ENCODE results near the gene OR52D1. TPM values are rescaled to one million over a fixed set of nuclear protein-coding genes. Genes with fewer than 3 reads are reported as not detected.

The OR52D1 gene
- total RNA-seq, 3 donors from 2014 or later: not detected

DNA sequence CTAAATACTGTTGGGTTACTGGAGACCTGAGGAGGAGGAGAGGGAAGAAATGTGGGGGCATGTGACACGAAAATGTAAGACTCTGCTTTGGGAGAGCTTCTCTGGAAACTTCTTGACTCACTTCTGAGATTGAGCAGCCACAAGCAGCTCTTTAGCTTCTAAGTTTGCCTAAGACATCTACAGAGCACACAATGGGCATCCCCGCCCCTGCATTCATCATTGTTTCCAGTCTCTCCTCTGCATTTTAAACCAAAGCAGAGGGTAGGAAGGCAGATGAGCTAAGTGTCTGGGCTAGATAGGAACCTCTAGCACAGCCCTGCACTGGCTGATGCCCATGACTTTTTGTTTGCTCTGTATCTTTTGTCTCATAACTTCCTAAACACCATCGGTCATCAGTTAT lies 2.1 kb upstream of the OR52D1 start:
- Histone ChIP-seq H3K4me3 (no peak overlapping the region), H3K27me3 (no peaks in the 10 kb centered on the region), H3K9me3 (no peaks in the 10 kb centered on the region), H3K27ac (no peak overlapping the region), H3K36me3 (no peaks in the 10 kb centered on the region), H3K4me1 (no peaks in the 10 kb centered on the region)
- TF ChIP-seq POLR2AphosphoS5 (IDR thresholded peaks at IDR 0.05) (no peak), POLR2A (IDR thresholded peaks at IDR 0.05) (no peak)
- TF ChIP-seq, protein P1, sequence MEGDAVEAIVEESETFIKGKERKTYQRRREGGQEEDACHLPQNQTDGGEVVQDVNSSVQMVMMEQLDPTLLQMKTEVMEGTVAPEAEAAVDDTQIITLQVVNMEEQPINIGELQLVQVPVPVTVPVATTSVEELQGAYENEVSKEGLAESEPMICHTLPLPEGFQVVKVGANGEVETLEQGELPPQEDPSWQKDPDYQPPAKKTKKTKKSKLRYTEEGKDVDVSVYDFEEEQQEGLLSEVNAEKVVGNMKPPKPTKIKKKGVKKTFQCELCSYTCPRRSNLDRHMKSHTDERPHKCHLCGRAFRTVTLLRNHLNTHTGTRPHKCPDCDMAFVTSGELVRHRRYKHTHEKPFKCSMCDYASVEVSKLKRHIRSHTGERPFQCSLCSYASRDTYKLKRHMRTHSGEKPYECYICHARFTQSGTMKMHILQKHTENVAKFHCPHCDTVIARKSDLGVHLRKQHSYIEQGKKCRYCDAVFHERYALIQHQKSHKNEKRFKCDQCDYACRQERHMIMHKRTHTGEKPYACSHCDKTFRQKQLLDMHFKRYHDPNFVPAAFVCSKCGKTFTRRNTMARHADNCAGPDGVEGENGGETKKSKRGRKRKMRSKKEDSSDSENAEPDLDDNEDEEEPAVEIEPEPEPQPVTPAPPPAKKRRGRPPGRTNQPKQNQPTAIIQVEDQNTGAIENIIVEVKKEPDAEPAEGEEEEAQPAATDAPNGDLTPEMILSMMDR (IDR thresholded peaks at IDR 0.05): no peak
- no peak for DNase-seq (ENCODE audit: low spot score in 2 of 2)
- intact Hi-C loops (cut with DNase I; ENCODE audit: low total_unique reads): no loop called here

DNA sequence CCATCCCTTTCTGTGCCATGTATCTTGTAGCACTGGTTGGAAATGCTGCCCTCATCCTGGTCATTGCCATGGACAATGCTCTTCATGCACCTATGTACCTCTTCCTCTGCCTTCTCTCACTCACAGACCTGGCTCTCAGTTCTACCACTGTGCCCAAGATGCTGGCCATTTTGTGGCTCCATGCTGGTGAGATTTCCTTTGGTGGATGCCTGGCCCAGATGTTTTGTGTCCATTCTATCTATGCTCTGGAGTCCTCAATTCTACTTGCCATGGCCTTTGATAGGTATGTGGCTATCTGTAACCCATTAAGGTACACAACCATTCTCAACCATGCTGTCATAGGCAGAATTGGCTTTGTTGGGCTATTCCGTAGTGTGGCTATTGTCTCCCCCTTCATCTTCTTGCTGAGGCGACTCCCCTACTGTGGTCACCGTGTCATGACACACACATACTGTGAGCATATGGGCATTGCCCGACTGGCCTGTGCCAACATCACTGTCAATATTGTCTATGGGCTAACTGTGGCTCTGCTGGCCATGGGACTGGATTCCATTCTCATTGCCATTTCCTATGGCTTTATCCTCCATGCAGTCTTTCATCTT lies 414 bp downstream of the OR52D1 start:
- intact Hi-C loops (cut with DNase I; ENCODE audit: low total_unique reads): no loop called here
- no peak for DNase-seq (ENCODE audit: low spot score in 2 of 2)
- H3K4me3 ChIP-seq: no peak overlapping the region

DNA sequence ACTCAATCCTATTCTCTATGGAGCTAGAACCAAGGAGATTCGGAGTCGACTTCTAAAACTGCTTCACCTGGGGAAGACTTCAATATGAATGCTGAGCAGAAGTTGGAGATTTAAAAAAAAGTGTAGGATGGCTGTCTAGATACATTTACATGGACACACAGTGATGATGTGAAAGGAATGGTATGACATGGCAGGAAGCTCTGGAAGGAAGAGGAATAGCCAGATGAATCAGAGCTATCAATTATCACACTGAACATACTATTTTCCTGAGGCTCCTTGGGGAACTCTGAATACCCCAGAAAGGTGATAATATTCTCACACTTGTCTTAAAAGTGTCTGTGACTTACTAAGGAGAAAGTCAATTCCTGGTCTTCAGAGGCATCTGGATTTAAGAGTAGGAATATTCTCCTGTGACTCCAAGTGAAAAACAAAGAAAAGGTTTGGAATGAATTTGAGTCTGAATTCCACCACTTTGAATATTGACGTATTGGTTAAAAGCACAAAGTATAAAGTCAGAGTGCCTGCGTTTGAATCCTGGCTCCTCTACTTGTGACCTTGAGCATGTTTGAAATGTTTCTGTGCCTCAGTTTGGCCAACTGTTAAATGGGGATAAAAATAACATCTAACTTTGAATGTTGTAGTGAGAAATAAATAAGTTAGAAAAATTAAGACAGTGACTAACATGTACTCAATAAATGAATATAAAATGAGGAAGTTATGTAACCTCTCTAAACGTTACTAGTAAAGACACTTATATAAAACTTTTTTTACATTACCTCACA lies 1.3 kb downstream of the OR52D1 start:
- intact Hi-C loops (cut with DNase I; ENCODE audit: low total_unique reads): no loop called here
- no peaks in the 10 kb centered on the region for H3K36me3 ChIP-seq
- H3K9me3 ChIP-seq: no peaks in the 10 kb centered on the region
- H3K4me1 ChIP-seq: no peaks in the 10 kb centered on the region
- no peaks in the 10 kb centered on the region for H3K27me3 ChIP-seq
- H3K4me3 ChIP-seq: no peak overlapping the region
- TF ChIP-seq POLR2AphosphoS5 (IDR thresholded peaks at IDR 0.05) (no peak), POLR2A (IDR thresholded peaks at IDR 0.05) (no peak)
- TF ChIP-seq, protein P1 (IDR thresholded peaks at IDR 0.05): no peak
- DNase-seq (ENCODE audit: low spot score in 2 of 2): no peak
- H3K27ac ChIP-seq: no peak overlapping the region

More for the DNA sequence above, 414 bp downstream of the OR52D1 start:
- Histone ChIP-seq H3K27ac (no peak overlapping the region), H3K4me1 (no peaks in the 10 kb centered on the region), H3K36me3 (no peaks in the 10 kb centered on the region), H3K27me3 (no peaks in the 10 kb centered on the region), H3K9me3 (no peaks in the 10 kb centered on the region)
- TF ChIP-seq POLR2A (IDR thresholded peaks at IDR 0.05) (no peak), POLR2AphosphoS5 (IDR thresholded peaks at IDR 0.05) (no peak)
- TF ChIP-seq, protein P1 (IDR thresholded peaks at IDR 0.05): no peak

DNA sequence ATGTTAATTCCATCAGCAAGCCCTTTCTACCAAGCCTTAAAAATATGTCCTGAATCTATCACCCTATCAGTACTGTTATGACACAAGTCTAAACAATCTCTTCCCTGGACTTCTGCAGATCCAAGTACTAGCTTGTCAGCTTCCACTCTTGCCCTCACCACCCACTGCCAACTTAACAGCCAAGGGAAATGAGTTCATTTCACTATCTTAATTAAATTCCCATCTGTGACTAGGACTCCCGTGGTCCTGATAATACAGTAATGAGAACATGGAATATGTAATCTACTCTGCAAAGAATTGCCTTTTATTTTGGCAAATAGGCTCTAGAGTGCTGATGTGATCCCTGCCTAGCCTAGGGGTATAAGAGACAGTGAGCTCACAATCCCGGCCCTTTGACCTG lies 11.2 kb downstream of the OR52D1 start:
- intact Hi-C loops (cut with DNase I; ENCODE audit: low total_unique reads): no loop called here
- TF ChIP-seq POLR2A (IDR thresholded peaks at IDR 0.05) (no peak), POLR2AphosphoS5 (IDR thresholded peaks at IDR 0.05) (no peak)
- TF ChIP-seq, protein P1 (IDR thresholded peaks at IDR 0.05): no peak
- Histone ChIP-seq H3K9me3 (no peaks in the 10 kb centered on the region), H3K4me3 (no peak overlapping the region), H3K4me1 (no peaks in the 10 kb centered on the region), H3K36me3 (no peaks in the 10 kb centered on the region), H3K27ac (no peak overlapping the region), H3K27me3 (no peaks in the 10 kb centered on the region)
- no peak for DNase-seq (ENCODE audit: low spot score in 2 of 2)

DNA sequence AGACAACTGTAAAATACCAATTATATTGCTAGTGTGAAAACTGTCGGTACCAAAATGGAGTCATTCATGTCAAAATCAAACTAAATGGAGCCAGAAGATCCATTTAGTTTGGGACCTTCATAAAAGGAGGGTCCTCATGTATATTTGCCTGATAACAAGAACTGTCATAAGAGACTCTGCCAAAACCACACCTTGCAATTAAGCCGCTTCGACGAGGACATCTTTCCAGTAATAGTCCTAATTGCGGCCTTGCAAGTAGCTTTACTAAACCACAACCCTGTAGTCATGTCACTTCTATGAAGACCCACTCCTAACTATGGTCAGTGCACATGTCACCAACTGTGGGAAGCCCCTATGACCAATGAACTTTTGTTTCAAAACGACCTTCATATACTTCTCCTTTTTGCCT lies 11.9 kb downstream of the OR52D1 start:
- no peak for DNase-seq (ENCODE audit: low spot score in 2 of 2)
- TF ChIP-seq POLR2A (IDR thresholded peaks at IDR 0.05) (no peak), POLR2AphosphoS5 (IDR thresholded peaks at IDR 0.05) (no peak)
- TF ChIP-seq, protein P1 (IDR thresholded peaks at IDR 0.05): no peak
- no peaks in the 10 kb centered on the region for H3K9me3 ChIP-seq

More for the DNA sequence above, 11.9 kb downstream of the OR52D1 start:
- no peak overlapping the region for H3K4me3 ChIP-seq
- no peaks in the 10 kb centered on the region for H3K27me3 ChIP-seq
- intact Hi-C loops (cut with DNase I; ENCODE audit: low total_unique reads): no loop called here
- H3K27ac ChIP-seq: no peak overlapping the region
- no peaks in the 10 kb centered on the region for H3K4me1 ChIP-seq
- H3K36me3 ChIP-seq: no peaks in the 10 kb centered on the region
